ENCODE data around the gene MTUS2.

- no peak for TF ChIP-seq CTCF (IDR thresholded peaks at IDR 0.05; ENCODE audit: low read length)
- no peak for TF ChIP-seq EZH2phosphoT487 (IDR thresholded peaks at IDR 0.05; ENCODE audit: low read length)
- TF ChIP-seq EZH2 (optimal IDR thresholded peaks at IDR 0.05; ENCODE audit: low read depth, low read length): no peak
Measured at GRCh38 chr13:29005035-29005762, 185.1 kb downstream of the MTUS2 start.

Measured in MM.1S (cell line).